DMS 273 treated with DMSO at 0.1 percent for 48 hours (cell line): ENCODE data around the gene EPS8L2.

ENCODE experiments used
- DNase-seq: peaks from one replicate; lab custom pipeline; 2025; lab: John Stamatoyannopoulos, UW

EPS8L2 gene

GRCh38 chr11:705646-706438, at the start of gene EPS8L2:
TSS of gene EPS8L2 (plus strand) at chr11:706231. CDS start at chr11:709408, 3,177 bp downstream.
- no peak for DNase-seq

- DNase-seq: no peak
These were observed 49.6 kb upstream of the EPS8L2 start for GRCh38 chr11:656426-656825.

GRCh38 chr11:656866-657265, 49.2 kb upstream of the EPS8L2 start:
- DNase-seq: no peak

DNA sequence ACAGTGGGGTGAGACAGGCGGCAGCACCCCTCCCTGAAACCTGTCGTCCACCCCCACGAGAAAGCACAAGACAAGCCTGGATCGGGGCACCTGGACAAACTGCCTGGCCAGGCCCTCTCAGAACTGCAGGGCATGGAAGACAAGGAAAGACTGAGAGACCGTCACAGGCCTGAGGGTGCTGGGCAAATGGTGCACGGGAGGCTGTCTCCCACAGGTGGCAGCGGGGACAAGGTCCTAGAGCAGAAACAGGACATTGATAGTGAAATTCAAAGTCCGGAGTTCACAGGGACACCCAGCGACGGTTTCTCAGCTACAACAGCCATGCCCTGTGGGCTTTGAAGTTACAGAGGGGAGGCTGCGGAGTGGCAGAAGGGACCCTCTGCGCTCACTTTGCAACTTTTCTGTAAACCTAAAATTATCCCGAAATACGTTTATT, 48.3 kb upstream of the EPS8L2 start:
- DNase-seq: no peak

DNA sequence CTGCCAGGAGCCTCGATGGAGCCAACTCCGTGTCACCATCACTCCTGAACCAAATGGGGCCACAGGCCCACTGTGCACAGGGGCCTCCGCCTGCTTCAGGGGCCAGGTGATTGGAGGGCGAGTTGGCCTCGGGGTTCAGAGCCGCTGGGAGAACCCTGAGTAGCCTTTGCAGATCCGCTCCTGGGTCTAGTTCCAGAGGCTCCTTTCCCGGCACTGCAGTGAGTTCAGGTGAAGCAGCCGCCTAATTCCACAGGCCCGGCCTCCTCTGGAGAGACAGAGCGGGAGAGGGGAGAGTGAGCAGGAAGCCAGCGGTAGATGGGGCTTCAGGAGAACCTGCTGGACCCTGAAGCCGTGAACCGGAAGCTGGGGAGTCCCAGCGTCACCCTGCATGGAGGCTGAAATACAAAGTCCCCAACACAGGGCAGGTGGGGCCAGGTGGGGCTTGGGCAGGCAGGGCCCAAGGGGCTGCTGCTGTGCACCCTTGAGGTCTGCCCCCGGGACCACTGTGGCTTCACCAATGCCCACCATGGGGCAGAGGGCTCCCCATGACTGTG, 46.4 kb upstream of the EPS8L2 start:
- no peak for DNase-seq

GRCh38 chr11:660281-660680, 45.8 kb upstream of the EPS8L2 start:
- no peak for DNase-seq

- DNase-seq: no peak
These were observed 45.2 kb upstream of the EPS8L2 start for GRCh38 chr11:660681-661444.

DNA sequence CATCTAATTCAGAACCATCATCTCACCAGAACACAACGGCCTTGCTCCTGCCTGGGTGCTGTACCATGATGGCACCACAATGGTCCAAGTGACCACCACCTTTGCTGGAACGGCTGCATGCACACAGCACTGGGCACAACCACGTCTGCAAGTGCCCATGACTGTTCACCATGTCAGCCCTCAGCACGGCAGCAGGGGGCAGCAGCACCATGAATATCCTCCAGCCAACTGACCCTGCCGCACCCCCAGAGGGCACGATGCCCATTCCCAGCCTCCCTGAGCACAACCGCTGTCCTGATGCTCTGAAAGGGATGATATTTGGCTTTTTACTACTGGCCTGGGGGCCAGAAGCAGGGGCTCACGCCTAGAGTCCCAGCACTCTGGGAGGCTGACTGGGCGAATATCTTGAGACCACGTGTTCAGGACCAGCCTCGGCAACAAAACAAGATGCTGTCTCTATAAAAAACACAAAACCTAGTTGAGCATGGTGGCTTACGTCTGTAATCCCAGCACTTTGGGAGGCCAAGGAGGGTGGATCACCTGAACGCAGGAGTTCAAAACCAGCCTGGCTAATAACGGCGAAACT, 43.2 kb upstream of the EPS8L2 start:
- no peak for DNase-seq

DNA sequence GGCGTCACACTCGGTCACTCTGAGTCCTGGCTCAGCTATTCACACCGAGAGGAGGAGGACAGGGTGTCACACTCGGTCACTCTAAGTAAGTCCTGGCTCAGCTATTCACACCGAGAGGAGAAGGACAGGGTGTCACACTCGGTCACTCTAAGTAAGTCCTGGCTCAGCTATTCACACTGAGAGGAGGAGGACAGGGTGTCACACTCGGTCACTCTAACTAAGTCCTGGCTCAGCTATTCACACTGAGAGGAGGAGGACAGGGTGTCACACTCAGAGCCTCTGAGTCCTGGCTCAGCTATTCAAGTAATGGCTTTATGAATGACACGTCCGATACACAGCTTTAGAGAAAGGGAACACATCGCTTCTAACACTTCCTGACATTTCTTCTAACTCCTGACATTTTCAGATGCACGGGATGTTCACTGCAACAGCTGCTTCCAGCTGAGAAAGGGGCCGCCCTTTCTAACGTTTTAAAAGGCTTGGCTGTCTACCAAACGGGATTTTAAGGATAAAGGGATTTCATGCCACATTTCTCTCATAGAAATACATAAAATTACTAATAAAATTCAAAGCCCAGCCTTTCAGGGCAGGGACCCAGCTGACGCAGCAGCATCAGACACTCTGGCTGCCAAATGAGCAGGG, 40.8 kb upstream of the EPS8L2 start:
- DNase-seq: no peak

GRCh38 chr11:665704-666281, 40.2 kb upstream of the EPS8L2 start:
- no peak for DNase-seq

GRCh38 chr11:673866-674265, 32.2 kb upstream of the EPS8L2 start:
- no peak for DNase-seq

- DNase-seq: no peak
These were observed 31.6 kb upstream of the EPS8L2 start for GRCh38 chr11:674406-674805.

DNA sequence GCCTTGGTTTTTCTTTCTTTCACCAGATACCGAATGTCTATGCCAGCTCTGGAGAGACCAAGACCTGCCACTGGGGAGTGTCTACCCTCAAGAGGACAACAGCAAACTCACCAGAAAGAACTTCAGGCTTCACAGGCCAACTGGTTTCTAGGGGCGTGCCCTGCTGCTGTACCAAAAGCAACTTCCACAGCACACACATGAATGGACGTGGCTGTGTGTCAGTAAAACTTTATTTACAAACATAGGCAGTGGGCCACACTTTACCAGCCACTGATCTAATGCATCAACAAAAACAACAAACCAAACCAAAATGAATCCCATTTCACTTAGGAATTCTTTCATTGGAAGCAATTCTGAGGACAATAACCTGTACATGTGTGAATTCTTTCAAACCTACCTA, 27.7 kb upstream of the EPS8L2 start:
- no peak for DNase-seq

DNA sequence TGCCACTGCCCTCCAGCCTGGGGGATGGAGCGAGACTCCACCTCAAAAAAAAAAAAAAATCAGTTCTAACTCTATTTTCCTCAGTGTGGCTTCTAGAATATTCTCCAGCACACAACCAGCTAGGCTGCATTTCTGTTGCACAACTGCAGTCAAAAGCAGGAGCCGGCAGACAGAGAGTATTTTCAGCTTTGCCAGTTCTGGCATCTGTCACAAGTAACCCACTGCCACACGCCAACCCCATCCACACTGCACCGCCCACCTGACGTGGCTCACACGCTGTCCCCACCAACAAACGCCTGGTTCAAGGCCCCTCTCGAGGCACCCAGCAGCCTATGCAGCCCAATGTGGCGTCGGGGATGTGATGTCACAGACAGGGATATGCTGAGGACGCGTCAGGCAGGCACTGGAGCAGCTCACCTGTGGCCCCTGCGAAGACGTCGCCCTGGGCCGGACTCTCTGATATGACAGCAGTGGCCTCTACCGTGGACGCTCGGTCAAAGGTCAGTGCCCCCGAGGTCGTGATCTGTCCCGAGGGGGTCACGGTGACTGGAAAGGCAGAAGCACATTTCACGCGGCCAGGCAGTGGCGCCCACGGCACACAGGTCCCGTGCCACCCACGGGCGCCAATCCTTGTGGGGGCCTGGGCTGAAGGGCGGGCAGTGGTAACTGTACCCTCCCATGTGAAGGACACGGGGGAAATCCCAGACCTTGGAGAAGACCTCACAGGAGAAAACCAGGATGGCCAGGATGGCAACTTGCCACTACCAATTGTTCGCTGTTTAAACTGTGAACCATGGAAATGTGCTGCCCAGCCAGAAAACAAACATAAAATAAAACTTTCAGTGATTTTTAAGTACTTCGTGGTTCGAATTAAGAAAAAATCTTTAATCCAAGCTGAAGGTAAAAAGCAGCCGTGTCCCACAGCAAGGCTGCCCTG, 26.5 kb upstream of the EPS8L2 start:
- no peak for DNase-seq

GRCh38 chr11:680476-680875, 25.6 kb upstream of the EPS8L2 start:
- no peak for DNase-seq

GRCh38 chr11:680970-681369, 25.1 kb upstream of the EPS8L2 start:
- DNase-seq: no peak

GRCh38 chr11:686451-687243, 19.4 kb upstream of the EPS8L2 start:
- DNase-seq: no peak

GRCh38 chr11:687751-688150, 18.3 kb upstream of the EPS8L2 start:
- DNase-seq: no peak

GRCh38 chr11:688681-689080, 17.4 kb upstream of the EPS8L2 start:
- DNase-seq: no peak

- DNase-seq: no peak
These were observed 16.4 kb upstream of the EPS8L2 start for GRCh38 chr11:689625-690024.
